RKO (cell line): ENCODE results near the gene FASTK.
A peak's percentile ranks its signal among the peaks of the same experiment; 100 is the strongest.

ENCODE experiments used
- DNase-seq: peaks from one replicate; pipeline ENCODE4 v3.0.0-alpha.2; 2016; ENCODE audit warnings: low spot score

The FASTK gene

DNA sequence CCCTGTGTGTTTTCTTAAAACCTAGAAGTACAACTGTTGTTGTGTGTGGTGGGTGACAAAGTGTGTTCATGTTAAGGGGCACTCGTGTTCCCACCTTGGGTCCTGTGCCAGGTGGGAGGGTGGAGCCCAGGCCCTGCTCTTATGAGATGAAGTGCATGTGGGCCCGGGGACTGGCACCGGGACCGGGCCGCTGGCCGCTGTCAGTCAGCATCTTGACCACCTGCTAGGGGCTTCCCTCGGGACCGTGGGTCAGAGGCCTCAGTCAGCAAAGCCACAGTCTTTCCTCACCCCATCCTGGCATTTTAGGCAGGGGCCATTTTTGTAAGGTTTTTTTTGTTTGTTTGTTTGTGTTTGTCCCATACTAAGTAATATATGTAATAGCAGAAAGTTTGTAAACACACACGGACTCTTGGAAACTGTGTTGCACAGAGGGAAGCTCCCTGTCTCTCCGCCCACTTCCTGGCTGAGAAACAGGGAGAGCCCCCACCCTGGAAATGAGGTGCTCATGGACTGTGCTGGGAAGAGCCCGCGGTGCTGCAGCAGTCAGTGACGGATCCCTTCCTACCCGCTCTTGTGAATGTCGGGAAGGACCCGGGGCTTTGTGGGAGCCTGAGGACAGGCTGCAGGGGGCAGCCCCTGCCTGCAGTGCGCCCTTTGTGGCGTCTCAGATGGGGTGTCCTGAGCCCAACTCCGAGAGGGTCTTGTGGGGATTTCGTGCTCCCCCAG is 19.0 kb upstream of the FASTK start:
- DNase-seq = no peak

DNA sequence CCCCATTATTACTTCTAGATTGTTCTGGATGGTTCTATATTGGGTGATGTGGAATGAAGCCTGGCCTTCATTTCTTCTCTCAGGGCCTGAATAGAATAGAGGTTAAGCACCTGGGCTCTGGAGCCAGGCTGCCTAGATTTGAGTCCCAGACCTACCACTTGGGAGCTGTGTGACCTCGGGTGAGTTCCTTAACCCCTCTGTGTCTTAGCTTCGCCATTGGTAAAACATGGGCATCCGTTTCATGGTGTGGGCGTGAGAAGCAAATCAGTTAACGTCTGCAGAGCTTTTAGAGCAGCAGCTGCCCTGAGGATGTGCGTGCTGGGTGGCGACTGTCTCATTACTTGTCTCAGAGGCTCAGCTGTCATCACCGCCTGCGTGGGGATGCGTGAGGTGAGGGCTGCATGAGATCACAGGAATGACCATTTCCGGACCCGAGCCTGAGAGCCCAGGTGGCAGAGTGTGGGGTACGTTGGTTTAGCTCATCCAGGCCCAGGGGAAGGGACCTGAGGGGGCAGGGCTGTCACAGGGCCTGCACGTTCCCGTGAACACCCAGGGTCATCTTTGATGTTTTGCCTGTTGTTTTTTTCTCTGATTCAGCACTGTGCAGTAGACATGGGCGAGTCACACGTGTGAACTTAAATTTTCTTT is 15.3 kb upstream of the FASTK start:
- DNase-seq = no peak

DNA sequence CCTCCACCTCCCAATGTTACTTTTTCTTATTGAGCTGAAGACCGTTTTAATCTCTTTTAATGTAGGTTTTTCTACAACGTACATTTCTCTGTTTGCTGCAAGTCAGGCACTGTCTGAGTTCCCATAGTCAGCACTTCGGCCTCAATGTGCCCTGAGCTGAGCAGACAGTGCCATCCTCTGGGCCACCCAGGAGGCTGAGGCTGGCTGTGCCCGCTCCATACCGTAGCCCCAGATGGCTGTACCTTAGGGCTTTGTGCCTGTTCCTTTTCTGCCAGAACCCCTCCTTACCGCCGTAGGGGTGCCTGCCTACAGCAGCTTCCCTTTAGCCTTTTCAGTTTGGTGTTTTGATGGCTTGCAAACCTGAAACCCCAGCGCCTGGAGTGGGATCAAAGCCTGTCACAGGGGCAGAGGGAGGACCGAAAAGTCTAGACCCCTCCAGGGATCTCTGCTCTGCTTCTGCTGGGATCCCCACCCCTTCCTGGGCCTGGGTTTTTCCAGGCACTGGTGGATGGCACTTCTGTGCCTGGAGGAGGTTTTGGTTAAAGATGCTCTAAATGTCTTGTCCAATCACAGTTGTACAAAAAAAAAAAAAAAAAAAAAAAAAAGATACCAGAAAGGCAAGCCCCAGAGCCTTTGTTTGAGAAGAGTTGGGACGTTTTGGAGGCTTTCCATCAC is 14.7 kb upstream of the FASTK start:
- no peak for DNase-seq

DNA sequence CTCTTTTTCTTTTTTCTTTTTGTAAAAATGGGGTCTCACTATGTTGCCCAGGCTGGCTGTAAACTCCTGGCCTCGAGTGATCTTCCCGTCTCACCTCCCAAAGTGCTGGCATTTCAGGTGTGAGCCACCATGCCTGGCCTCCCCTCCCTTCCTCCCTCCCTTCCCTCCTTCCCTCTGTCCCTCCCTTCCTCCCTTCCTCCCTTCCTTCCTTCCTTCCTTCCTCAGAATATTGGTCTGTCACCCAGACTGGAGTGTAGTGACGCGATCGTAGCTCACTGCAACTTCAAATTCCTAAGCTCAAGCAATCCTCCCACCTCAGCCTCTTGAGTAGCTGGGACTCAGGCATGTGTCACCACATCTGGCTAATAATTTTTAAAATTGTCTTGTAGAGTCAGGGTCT is 14.1 kb upstream of the FASTK start:
- DNase-seq = peak; percentile 52

DNA sequence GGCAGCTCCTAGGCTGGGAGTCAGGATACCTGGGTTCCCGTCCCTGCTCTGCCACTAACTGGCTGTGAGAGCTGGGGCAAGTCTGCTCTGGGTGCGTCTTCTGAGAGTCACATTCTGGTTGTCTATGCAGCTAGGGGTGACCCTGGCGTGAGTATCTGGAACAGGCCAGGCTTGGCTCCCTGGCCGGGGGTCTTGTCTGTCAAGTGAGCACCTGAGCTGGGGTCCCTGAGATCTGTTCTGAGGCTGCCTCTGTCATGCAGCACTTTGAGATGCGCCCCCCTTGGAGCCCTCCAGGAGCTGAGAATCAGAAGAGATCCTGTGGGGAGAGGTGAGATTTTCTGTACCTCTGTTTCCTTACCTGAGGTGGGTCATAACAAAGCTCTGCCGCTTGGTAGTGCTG is 13.1 kb upstream of the FASTK start:
- no peak for DNase-seq

DNA sequence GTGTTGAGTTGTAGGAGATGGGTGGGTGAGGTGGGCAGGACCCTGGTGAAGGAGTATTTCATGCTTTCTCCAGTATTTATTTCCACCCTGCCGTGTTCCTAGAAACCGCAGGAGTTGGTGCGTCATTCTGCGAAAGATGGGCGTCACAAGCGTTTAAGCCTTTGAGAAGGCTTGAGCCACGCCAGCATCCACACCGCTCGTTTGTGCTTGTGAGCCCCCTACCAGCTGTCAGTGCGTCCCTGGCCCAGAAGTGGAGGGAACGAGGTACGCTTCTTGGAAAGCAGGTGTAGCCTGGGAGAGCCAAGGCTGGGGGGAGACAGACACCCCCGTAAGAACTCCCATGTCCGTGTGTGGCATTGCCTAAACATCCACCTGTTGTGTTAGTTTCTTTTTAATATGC is 11.4 kb upstream of the FASTK start:
- no peak for DNase-seq

DNA sequence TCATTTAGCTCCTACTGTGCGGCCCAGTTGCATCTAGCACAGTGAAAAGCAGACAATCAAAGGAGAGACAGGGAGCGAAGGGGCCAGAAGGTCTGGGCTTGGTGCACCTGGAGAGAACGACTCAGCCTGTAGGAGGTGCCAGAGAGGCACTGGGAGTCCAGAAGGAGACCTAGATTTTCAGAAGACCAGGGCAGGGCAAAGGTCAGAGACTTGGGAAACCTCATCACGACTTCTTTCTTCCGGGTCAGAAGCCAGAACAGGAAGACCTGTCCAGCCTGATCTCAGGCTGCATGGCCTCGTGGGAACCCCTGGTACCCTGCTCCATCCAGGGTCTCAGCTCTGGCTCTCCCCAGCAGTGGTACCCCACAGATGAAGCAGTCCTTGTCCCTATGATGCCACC is 10.8 kb upstream of the FASTK start:
- peak; percentile 53 for DNase-seq

DNA sequence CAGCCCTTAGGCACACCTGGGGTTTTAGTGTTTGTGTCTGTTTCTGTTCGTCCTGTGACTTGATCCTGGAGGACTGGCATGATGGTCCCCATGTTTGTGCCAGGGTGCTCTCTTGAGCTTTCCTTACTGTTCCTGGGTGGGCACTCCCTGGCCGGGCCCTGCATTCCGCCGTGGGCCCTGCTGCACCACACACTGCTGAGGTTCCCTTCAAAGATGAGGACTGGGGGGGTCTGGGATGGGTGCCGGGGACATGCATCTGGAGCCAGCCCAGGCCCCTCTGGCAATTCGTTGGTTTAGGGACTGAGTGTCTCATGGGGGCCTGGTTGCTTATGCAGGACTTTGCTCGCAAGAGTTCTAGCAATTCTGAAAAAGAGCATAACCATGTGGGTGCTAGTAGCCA is 10.4 kb upstream of the FASTK start:
- no peak for DNase-seq

DNA sequence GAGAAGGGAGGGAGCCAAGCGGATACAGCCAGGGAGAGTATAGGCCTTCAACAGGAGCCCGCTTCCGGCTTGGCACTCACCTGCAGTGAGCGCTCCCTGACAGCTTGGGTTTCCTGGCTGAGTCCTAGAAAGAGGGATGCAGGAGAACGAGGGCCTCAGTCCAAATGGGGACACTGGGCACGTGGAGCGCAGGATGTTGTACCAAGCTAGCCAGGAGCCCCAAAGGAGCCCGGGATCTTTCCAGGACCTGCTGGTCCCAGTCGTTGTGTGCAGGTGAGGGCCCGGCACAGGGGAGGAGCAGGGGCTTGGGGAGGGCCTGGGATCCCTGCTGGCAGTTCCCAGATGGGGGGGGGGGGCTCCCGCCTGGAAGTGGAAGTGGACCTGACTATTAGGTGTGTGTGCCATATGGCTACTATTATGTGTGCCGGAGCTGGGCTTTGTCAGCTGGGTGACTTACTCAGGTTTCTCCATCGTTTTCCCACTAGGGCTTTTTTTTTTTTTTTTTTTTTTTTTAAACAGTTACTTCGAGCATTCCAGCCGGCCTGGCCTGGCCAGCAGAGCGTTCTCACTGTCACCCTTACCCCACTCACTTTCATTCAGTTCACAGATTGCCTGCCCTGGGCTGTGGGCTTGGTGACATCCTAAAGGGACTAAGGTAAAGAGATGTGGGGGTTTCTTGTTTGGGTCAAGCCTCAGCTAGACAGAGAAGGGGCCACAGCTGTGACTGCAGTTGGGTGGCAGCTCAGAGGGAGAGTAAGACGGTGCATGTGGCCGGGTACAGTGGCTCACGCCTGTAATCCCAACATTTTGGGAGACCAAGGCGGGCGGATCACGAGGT is 9.5 kb upstream of the FASTK start:
- no peak for DNase-seq

DNA sequence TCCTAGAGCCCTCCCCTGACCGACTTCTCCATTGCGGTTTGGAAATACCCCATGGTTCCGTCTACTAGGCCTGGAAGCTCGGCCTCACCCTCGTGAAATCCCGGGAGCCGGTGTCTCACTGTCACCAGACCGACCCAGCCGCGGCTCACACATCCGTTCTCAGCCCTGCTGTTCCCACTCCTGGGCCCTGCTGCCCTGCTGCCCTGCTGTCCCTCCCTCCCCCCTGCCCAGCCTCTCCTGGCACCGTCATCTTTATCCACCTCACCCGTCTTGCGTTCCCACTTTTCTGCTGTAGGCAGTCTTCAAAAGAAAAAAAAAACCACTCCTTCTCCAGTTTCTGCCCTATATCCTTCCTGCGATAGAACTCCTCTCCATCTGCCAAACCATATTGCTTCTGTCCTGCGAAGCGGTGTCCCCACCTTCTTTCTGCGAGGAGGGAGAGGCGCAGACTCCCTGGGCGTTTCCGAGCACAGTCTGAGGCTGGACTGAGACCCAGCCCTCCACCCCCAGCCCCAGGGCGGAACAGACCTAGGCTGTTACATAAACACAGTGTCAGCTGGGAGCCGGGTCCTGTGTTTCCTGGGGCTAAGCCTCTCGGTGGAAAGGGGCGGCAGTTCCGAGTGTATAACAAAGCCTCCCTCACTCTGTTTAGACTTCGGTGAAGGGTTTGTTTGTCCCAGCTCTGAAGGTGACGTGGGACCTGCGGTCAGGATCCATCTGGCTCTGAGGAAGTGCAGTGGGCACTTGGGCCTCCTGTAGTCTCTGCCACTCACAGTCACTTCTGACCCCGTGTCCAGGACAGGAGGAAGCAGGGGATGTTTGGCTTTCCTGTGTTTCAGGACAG is 8.5 kb upstream of the FASTK start:
- DNase-seq = peak; percentile 60

DNA sequence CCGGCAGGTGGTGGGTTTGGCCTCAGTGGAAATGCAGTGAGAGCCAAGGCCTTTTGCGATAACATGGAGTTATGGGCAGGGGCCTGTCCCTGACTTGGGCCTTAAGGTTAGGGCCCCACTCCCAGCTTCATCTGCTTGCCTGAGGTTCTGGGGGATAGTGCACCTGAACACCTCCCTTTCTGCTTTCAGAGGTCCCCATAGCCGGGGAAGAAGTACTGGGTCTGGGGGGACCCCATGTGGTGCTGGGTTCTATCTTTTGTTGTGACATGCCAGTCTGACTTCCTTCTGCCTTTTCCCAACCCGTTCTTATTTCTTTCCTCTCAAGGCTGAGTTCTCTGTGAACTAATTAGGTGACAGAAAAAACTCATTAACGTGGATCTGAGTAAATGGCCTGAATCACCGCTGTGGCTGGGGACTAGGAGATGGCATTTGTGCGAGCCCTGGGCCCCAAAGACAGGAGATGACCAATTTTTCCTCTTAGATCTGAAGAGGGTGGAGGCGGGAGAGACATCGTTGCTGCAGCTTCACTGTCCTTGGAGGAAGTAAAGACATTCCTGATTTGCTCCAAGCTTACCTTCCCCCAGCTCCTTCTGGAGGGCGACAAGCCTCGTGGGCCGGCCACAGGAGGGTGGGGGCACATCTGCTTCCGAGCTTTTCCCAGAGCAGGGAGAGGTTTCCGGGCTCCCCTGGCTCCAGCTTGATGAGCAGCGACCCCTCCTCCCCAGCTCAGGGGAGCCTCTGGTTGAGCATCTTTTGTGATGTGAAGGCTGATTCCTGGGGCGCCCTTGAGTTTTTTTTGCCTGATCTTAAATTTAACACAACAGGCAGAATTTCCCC is 7.6 kb upstream of the FASTK start:
- peak; percentile 67 for DNase-seq

DNA sequence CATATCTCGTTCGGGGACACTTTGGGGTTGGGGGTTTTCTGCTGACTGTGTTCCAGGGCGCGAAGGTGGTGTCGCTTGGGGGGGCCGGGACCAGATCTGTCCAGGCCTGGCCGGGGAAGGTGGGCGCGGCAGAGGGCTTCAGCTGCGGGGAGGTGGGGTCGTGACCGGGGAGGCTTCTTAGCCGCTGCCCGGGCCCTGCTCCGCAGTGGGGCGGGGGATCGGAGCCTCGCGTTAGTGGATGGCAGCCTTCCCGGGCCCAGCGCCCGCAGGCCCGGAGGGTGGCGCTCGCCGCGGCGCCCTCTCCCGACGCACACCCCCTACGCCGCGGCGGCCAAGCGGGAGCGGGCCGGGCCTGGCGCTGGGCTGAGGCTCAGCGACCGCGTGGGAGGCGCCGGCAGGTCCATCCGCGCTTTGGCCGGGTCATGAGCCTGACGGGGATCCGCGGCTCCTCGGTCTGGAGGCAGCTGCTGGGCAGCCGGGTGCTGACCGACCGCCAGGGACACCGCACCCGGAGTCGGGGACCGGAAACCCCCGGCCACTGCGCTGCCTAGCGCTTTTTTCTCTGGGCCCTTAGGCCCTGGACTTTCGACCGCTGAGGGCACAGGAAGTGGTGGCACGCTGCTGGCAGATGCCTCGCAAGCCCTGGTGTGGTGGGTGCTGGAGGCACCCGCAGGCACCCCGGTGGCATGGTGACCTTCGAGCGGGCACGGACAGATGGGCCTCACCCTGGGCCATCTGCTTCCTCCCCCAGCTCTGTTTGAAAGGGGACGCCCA is 6.8 kb upstream of the FASTK start:
- DNase-seq = peak; percentile 72

DNA sequence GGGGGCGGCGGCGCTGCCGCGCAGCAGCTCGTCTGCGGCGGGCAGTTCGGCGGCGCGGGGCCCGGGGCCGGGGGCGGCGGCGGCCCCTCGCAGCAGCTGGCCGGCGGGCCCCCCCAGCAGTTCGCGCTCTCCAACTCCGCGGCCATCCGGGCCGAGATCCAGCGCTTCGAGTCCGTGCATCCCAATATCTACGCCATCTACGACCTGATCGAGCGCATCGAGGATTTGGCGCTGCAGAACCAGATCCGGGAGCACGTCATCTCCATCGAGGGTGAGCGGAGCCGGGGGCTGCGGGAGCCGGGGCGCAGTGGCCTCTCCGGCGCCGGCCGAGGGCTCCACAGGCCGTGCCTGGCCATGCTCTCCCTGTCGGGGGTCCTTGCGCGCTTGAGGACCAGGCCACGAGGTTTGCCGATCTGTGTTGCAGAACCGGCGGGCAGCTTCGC is 6.2 kb upstream of the FASTK start:
- peak; percentile 66 for DNase-seq

DNA sequence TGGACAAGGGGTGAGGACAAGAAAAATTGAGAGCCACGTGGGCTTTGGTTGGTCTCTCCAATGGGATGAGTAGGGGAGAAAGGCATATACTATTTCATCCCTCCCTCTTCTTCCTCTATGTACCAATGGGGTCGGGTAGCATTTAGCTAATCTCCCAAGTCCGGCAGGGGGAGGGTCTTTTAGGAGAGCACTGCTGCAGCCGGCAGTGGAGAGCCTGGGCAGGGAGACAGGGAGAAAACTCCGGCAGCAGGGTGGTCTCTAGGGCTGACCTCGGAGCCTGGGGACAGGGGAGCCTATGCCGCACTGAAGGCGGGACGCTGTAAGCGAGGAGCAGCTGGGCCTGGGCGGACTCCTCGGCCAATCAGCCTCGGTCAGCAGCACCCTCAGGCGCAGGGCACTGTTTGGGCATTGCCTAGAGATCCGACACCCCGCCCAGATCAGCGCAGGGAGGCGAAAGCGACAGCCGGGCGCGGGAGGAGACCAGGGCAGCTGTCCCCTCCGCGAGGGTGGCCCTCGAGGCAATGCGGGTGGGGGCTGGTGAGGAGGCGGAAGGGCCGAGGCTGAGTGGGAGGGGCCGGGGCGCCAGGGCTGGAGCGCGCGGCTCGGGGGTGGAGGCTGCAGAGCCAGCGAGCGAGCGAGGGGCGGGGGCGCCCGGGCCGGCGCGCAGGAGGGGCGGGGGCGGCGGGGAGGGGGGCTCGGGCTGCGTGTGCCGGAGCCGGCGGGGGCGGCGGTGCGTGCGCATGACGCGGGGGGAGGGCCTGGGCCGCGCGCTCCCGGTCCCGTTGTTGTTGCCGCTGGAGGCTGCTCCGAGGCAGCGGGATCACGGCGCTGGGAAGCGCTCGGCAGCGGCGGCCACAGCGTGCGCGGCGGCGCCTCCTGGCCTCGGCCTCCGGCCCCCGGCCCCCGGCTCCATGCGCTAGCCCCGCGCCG is 5.3 kb upstream of the FASTK start, which contains the start of gene AGAP3:
AGAP3 (plus strand) TSS at position 785 of the 930 bp plus-strand sequence. CDS start 267 bp downstream, outside the sequence.
- DNase-seq = peak; percentile 87

DNA sequence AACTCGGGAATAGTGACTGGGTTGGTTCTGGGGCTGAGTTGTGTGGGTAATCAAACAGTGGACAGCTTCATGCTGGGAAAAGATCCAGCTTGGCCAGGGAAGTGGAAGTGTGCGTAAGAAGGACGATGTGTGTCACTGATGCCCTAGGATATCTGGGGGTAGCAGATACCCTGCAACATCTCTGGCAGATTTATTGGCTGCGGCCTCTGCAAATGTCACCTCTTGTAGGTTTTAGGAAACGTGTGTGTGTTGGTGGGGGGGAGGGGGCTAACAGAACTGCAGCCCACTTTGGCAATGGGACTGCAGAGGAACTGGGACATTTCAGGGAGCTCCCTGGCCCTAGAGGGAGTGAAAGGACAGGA is 4.7 kb upstream of the FASTK start:
- no peak for DNase-seq

DNA sequence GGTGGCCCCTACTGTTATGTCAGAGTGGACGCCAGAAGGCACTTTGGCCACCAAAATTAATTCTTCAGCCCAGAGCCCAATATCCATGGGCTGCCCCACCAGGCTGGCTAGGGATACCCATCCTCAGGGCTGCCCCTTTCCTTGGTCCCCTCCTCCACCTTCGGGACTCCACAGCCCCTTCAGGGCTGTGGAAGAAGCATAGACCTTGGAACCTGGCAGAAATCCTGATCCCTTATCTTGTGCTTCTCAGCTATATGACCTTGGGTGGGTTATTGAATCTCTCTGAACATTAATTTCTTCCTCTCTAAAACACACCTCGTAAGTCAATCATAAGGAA is 3.2 kb upstream of the FASTK start:
- no peak for DNase-seq

DNA sequence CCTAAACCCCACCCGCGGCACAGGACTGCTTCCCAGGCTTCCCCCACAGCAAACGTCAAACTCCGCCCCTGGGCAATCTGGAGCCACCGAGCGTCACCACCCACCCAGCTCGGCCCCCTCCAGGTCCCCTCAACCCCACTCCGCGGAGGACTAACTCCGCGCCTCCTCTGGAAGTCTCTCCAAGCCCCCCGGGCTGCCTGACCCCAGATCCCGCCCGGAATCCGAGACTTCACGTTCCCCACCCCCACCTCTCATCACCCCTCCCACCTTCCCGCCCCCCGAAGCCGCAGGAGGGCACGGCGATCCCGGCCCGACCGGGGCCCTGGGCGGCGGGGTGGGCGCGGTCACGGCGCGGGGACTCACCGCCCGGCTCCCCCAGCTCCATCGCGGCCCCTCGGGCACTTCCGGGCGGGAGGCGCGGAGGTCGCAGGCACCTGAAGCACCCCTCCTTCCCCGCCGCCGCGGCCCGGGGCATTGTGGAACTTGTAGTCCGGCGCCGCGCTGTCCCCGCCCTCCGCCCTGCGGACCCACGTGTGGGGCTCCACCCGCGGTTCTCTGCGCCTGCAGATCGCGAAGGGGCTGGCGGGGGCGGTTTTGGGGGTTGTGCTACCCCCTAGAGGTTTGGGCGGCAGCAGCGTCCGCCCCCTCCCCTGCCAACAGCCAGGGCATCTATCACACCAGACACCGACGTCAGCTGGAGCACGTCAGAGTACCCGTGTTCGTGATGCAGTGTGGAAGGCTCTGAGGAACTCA is 2.6 kb upstream of the FASTK start, which contains the start of gene TMUB1:
TMUB1 (minus strand) TSS at position 423 of the 753 bp plus-strand sequence. CDS start 930 bp downstream, outside the sequence.
- DNase-seq = peak; percentile 80
